Peyer's patch (tissue), 4 donors: ENCODE results near the gene KIRREL3. TPM values are rescaled to one million over a fixed set of nuclear protein-coding genes. Genes with fewer than 3 reads are reported as not detected.
A peak's percentile ranks its signal among the peaks of the same experiment; 100 is the strongest.

Experiments
- DNase-seq, 3 donors: peaks; one replicate each; pipeline ENCODE4 v3.0.0-alpha.2; 2017 to 2019
- H3K27ac ChIP-seq, 4 donors: fragments of 200-600 bp; sonication (generic); one replicate each; pipeline ENCODE4 v1.5.1; 2016 to 2019
- H3K27me3 ChIP-seq, 2 donors: fragments of 200-600 bp; sonication (generic); one replicate each; pipeline ENCODE4 v1.5.1; 2019
- H3K36me3 ChIP-seq, 3 donors: fragments of 200-600 bp; sonication (generic); one replicate each; pipeline ENCODE4 v1.5.1; 2016 to 2019
- H3K4me1 ChIP-seq, 4 donors: fragments of 200-600 bp; sonication (generic); one replicate each; pipeline ENCODE4 v1.5.1; 2016 to 2019
- H3K4me3 ChIP-seq, 4 donors: fragments of 200-600 bp; sonication (generic); 1 replicate in 3 of 4; 2 replicates in 1 of 4; pipeline ENCODE4 v1.5.1; 2016 to 2019; ENCODE audit warnings: mild to moderate bottlenecking in 1 of 4
- H3K9me3 ChIP-seq, 4 donors: fragments of 200-600 bp; sonication (generic); one replicate each; pipeline ENCODE4 v1.5.1; 2016 to 2019; ENCODE audit warnings: mild to moderate bottlenecking in 1 of 4
- CTCF ChIP-seq, 6 experiments: fragments of 450-650 bp in 4 of 6; fragments of 200-600 bp in 2 of 6; sonication (generic) in 1 of 6; IDR thresholded peaks; one replicate each; pipeline ENCODE4 v1.5.1; 2017 to 2019; ENCODE audit warnings: antibody characterized with exemption in 6 of 6, mild to moderate bottlenecking in 3 of 6, moderate library complexity in 1 of 6
- POLR2A ChIP-seq, 2 donors: fragments of 450-650 bp; IDR thresholded peaks; one replicate each; pipeline ENCODE4 v1.5.1; 2017; ENCODE audit warnings: antibody characterized with exemption in 2 of 2, mild to moderate bottlenecking in 2 of 2, moderate library complexity in 2 of 2
- total RNA-seq, 4 donors: library from RNA; depleted of rRNA; stranded (reverse); fragments of >200 nt; gene quantifications; one replicate each; pipeline ENCODE4 v1.1.0, GENCODE V29; 2016

KIRREL3 gene
- under 1 TPM in 1 of 4 donors, not detected in 3; 0.83 TPM for total RNA-seq

GRCh38 chr11:127000291-127000968, at the start of gene KIRREL3:
Gene KIRREL3 (minus strand): TSS chr11:127000770.
- Histone ChIP-seq H3K4me3 (peak within 1 kb of the TSS in 2 of 4 donors; percentile 11 to 35), H3K27ac (no peak within 1 kb of the TSS), H3K36me3 (no peaks in the 10 kb centered on the region), H3K4me1 (no peaks in the 10 kb centered on the region), H3K27me3 (peaks cover 0 to 34% of the 10 kb centered on the region in 2 donors), H3K9me3 (no peaks in the 10 kb centered on the region)
- DNase-seq: no peak
- no peak for TF ChIP-seq POLR2A (IDR thresholded peaks at IDR 0.05)
- TF ChIP-seq CTCF (IDR thresholded peaks at IDR 0.05): no peak

DNA sequence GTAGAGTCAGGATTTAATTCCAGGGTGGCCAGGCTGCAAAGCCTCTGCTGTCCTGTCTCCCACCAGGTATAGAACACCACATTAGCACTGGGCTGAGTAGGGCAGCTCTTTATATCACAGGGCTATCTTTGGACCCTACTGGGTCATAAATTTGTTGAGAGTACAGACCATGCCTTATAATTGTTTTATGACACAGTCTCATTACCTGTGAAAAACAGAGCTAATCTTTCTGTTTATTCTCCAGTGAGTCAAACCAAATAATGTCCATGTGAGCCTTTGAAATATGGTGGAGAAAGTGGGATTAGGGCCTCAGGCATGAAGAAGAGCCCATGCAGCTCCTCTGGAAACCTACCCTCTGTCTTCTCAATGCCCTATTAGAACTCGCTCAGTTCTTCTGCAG, 49.6 kb upstream of the KIRREL3 start:
- H3K9me3 ChIP-seq: no peaks in the 10 kb centered on the region
- DNase-seq: no peak
- TF ChIP-seq CTCF (IDR thresholded peaks at IDR 0.05): no peak
- TF ChIP-seq POLR2A (IDR thresholded peaks at IDR 0.05): no peak
- H3K4me1 ChIP-seq: peaks cover 0 to 6% (median 0%) of the 10 kb centered on the region in 4 donors
- peak overlapping the region in 1 of 4 donors; percentile 28 for H3K27ac ChIP-seq
- no peaks in the 10 kb centered on the region for H3K36me3 ChIP-seq
- H3K27me3 ChIP-seq: no peaks in the 10 kb centered on the region
- H3K4me3 ChIP-seq: no peak overlapping the region

DNA sequence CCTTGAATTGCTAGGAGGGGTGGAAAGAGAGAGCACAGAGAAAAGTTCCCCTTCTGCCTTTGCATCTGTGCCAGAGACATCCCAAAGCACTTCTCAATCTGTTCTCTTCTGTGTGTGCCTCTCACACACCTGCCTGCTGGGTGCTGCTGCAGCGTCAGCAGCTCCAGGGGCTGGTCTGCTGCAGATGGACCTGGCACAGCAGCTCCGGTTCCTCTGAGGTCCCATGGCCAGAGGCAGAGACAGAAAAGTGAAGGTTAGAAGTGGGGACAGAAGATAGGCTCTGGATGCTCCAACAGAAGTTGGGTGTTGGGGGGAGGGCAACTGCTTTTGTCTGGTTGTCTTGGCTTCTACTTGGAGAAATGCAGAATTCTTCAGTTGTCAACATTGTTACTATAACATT, 48.9 kb upstream of the KIRREL3 start:
- DNase-seq: no peak
- no peaks in the 10 kb centered on the region for H3K27me3 ChIP-seq
- H3K4me1 ChIP-seq: peaks cover 0 to 6% (median 0%) of the 10 kb centered on the region in 4 donors
- H3K27ac ChIP-seq: peak overlapping the region in 1 of 4 donors; percentile 28
- H3K4me3 ChIP-seq: no peak overlapping the region
- TF ChIP-seq POLR2A (IDR thresholded peaks at IDR 0.05): no peak
- no peak for TF ChIP-seq CTCF (IDR thresholded peaks at IDR 0.05)
- no peaks in the 10 kb centered on the region for H3K9me3 ChIP-seq
- no peaks in the 10 kb centered on the region for H3K36me3 ChIP-seq

DNA sequence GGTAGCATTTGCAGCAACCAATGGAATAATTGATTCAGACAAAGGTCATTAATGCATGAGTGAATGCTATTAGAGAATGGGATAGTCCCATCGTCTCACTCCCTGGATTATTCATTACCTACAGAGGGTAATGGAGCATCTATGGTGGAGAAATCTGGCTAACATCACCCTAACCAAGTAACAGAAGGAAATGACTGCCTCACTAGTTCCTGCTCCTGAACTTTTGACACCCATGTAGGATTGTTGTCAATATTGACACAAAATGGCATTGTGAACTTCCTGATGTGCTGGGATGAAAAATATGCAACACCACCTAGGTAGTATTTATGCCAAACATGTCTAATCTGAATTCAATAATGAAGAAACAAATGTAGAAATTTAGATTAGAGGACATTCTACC, 44.0 kb upstream of the KIRREL3 start:
- H3K27ac ChIP-seq: no peak overlapping the region
- TF ChIP-seq CTCF (IDR thresholded peaks at IDR 0.05) (no peak), POLR2A (IDR thresholded peaks at IDR 0.05) (no peak)
- no peak overlapping the region for H3K4me3 ChIP-seq
- H3K9me3 ChIP-seq: no peaks in the 10 kb centered on the region
- H3K36me3 ChIP-seq: no peaks in the 10 kb centered on the region
- no peak for DNase-seq
- no peaks in the 10 kb centered on the region for H3K27me3 ChIP-seq
- peaks cover 0 to 6% (median 0%) of the 10 kb centered on the region in 4 donors for H3K4me1 ChIP-seq

GRCh38 chr11:127042445-127042844, 41.9 kb upstream of the KIRREL3 start:
- Histone ChIP-seq H3K27ac (no peak overlapping the region), H3K27me3 (no peaks in the 10 kb centered on the region), H3K4me3 (no peak overlapping the region), H3K4me1 (no peaks in the 10 kb centered on the region), H3K36me3 (no peaks in the 10 kb centered on the region), H3K9me3 (no peaks in the 10 kb centered on the region)
- no peak for DNase-seq
- no peak for TF ChIP-seq CTCF (IDR thresholded peaks at IDR 0.05)
- TF ChIP-seq POLR2A (IDR thresholded peaks at IDR 0.05): no peak
